IPS-18a (cell line): ENCODE results near the gene SHISA4.

Experiments used
- H3K27ac ChIP-seq: one replicate; pipeline ENCODE4 v1.5.1; 2013; ENCODE audit warnings: low read length
- H3K27me3 ChIP-seq: one replicate; pipeline ENCODE4 v1.6.1; 2013; ENCODE audit warnings: mild to moderate bottlenecking, low read length; ENCODE audit not compliant: control insufficient read depth, insufficient read depth
- H3K36me3 ChIP-seq: one replicate; pipeline ENCODE4 v1.6.1; 2013; ENCODE audit warnings: low read depth, low read length; ENCODE audit not compliant: control insufficient read depth
- H3K4me1 ChIP-seq: one replicate; pipeline ENCODE4 v1.6.1; 2013; ENCODE audit warnings: low read depth, low read length; ENCODE audit not compliant: control insufficient read depth
- H3K4me3 ChIP-seq: one replicate; pipeline ENCODE4 v1.5.1; 2013; ENCODE audit warnings: low read length
- H3K9ac ChIP-seq: one replicate; pipeline ENCODE4 v1.6.1; 2013; ENCODE audit warnings: mild to moderate bottlenecking, low read length, moderate library complexity
- H3K9me3 ChIP-seq: one replicate; pipeline ENCODE4 v1.6.1; 2013; ENCODE audit warnings: low read depth, low read length; ENCODE audit not compliant: control insufficient read depth

The SHISA4 gene

DNA sequence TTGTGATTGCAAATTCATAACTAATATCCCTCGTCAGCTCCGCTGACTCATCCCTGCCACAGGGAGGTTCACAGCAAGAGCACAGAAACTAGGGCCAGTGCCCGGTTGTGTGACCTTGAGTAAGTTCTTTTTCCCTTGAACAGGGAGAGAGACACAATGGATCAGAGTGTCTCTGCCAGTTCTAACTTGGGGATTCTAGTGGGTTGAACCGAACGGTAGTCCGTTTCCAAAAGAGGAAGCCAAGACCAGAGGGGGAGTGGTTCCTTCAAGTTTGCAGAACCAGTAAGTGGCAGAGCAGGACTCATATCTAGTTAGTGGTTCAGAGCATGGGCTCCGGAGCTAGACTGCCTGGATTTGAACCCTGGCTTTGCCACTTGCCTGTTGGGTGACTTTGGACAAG, 4.9 kb upstream of the SHISA4 start:
- Histone ChIP-seq H3K4me1 (peaks cover 14% of the 10 kb centered on the region), H3K27ac (no peak overlapping the region), H3K9me3 (no peaks in the 10 kb centered on the region), H3K4me3 (no peak overlapping the region), H3K36me3 (no peaks in the 10 kb centered on the region), H3K27me3 (peaks cover 15% of the 10 kb centered on the region), H3K9ac (no peak overlapping the region)

DNA sequence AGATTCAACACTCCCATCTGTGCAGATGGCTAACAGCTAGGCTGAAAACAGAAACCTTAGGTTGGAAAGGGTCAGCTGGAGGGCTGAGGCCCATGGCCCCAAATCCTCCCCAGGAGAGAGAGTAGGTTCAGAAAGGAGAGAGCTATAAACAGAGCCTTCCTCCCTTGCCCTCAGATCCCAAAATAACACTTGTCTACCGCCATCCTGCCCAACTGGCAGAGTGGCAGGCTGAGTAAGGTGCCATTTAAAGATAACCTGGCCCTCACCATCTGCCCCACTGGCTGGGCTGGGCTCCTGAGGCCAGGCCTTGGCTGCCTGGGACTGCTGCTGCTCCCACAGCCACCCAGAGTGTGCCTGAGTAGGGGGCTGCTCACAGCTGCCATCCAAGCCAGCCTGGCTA, 4.3 kb upstream of the SHISA4 start:
- H3K27ac ChIP-seq, result no peak overlapping the region
- no peaks in the 10 kb centered on the region for H3K9me3 ChIP-seq
- H3K9ac ChIP-seq, result no peak overlapping the region
- peaks cover 19% of the 10 kb centered on the region for H3K27me3 ChIP-seq
- H3K4me3 ChIP-seq, result no peak overlapping the region
- H3K36me3 ChIP-seq, result no peaks in the 10 kb centered on the region
- H3K4me1 ChIP-seq, result peaks cover 14% of the 10 kb centered on the region

DNA sequence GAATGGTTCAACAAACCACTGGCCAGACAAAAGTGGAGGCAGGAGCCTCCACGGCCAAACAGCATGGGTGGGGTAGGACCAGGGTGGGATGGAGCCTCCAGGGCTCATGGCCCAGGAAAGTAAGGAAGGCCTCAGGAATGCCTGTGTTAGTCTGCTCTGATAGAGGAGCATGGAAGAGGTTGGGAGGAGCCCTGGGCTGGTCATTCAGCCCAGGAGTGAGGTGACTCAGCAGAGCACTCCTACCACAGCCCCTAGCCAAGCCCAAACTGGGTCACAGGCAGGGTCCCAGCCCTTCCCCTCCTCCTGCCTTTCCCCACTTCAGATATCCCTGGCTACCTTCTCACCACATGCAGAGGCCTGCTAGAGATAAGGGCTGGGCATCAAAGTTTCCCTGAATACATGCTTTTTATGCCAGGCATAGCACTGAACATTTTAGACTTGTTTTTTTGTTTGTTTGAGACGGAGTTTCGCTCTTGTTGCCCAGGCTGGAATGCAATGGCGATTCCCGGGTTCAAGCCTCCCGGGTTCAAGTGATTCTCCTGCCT, 3.1 kb upstream of the SHISA4 start:
- H3K27me3 ChIP-seq, result peaks cover 26% of the 10 kb centered on the region
- no peak overlapping the region for H3K27ac ChIP-seq
- H3K4me3 ChIP-seq, result no peak overlapping the region
- no peaks in the 10 kb centered on the region for H3K36me3 ChIP-seq
- H3K9me3 ChIP-seq, result no peaks in the 10 kb centered on the region
- H3K4me1 ChIP-seq, result peaks cover 14% of the 10 kb centered on the region
- no peak overlapping the region for H3K9ac ChIP-seq

DNA sequence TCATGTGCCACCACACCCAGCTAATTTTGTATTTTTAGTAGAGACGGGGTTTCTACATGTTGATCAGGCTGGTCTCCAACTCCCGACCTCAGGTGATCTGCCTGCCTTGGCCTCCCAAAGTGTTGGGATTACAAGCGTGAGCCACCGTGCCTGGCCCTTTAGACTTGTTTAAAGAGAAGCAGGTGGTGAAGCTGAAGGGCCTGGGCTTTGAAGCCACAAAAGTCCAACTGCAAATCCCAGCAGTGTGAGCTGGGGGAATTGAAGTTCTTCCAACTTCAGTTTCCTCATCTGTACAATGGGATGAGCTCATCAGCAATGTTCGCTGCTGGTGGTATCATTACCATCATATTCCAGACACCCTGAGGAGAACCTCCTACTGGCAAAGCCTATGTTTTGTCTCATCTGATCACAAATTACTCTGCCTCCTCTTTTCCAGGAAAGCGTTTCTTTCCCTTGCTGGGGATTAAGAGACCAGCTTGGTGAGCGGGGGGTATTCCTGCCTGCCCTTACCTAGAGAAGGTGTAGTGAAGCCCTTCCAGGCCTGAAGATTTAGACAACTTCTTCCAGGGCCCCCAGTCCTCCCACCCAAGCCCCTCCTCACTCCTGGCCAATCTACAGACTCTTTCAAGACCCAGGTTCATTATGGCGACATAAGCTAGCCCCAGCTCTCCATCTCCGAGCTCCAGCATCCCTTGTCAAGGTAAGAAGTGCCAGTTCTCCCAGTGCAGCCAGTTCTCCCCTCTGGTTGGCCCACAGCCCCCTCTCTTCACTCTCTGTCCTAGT, 2.4 kb upstream of the SHISA4 start:
- Histone ChIP-seq H3K9me3 (no peaks in the 10 kb centered on the region), H3K4me1 (peaks cover 10% of the 10 kb centered on the region), H3K4me3 (no peak overlapping the region), H3K36me3 (no peaks in the 10 kb centered on the region), H3K27me3 (peaks cover 26% of the 10 kb centered on the region), H3K9ac (no peak overlapping the region), H3K27ac (no peak overlapping the region)

DNA sequence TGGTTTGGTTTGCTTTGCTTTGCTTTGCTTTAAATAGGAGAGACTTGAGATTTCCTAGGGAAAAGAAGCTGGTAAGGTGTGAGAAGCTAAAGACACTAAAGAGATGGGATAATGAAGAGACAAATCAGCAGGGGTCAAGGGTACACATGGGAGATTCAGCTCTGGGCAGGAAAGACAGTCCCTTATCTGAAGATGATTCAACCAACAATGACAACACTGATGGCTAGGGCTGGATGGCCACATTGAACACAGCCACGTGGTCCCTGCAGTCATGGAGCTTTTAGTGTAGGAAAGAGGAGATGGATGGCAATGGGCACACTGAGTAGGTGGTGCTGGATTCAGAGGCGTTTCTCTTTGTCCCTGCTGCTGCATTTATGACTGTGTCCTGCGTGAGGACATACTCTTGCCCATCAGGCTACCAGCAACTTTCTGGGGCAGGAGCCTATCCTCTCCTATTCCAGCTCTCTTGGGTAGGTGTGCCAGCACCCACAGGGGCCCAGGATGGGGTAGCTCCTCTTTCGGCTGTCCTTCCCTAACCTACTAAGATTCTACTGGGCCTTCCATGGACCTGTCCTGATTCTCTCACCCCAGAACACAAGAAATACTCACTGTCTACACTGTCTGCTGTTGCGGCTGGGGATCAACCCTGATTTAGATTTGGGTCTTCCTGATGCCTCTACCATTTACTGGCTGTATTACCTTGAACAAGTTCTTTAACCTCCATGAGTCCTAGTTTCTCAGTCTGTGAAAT, 1.4 kb upstream of the SHISA4 start:
- no peak overlapping the region for H3K9ac ChIP-seq
- no peak overlapping the region for H3K4me3 ChIP-seq
- H3K9me3 ChIP-seq, result no peaks in the 10 kb centered on the region
- H3K36me3 ChIP-seq, result no peaks in the 10 kb centered on the region
- H3K27ac ChIP-seq, result no peak overlapping the region
- H3K27me3 ChIP-seq, result peaks cover 26% of the 10 kb centered on the region
- peaks cover 4% of the 10 kb centered on the region for H3K4me1 ChIP-seq

DNA sequence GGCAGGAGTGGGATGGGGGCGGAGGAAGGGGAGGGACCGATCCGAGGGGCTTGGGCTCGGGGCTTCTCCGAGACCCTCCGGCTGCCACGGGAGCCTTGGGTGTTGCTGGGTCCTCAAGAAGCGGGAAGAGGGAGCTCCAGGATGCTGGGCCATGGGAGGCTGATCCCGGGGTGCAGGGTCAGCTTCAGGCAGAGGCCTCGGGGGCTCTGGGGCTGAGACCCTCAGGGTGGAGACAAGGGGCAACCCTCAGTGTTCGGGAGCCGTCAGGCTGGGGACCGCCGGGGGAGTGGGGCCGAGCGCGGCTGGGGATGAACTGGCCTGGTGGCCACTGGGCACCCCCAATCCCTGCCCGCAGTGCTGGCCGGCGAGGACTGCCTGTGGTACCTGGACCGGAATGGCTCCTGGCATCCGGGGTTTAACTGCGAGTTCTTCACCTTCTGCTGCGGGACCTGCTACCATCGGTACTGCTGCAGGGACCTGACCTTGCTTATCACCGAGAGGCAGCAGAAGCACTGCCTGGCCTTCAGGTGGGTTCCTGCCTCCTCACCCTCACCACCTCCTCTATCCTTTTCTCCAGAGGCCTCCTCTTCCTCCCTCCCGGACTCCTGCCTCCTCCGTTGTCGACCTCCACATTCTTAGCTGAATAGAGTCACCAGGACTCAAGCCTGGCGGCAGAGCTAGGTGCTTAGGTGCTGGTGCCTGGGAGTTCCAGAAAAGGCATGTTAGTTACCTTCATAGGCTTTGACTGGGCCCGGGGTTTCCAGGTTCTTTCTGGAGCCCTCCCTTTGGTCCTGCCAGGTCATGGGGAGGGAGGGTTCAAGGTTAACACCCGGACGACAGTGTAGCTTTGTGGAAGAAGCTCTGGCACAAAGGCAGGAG, 631 bp downstream of the SHISA4 start:
- no peak overlapping the region for H3K27ac ChIP-seq
- peaks cover 26% of the 10 kb centered on the region for H3K27me3 ChIP-seq
- no peaks in the 10 kb centered on the region for H3K9me3 ChIP-seq
- H3K9ac ChIP-seq, result peak overlapping the region; percentile 25
- H3K4me3 ChIP-seq, result peak overlapping the region; percentile 73
- H3K36me3 ChIP-seq, result no peaks in the 10 kb centered on the region
- peaks cover 11% of the 10 kb centered on the region for H3K4me1 ChIP-seq

DNA sequence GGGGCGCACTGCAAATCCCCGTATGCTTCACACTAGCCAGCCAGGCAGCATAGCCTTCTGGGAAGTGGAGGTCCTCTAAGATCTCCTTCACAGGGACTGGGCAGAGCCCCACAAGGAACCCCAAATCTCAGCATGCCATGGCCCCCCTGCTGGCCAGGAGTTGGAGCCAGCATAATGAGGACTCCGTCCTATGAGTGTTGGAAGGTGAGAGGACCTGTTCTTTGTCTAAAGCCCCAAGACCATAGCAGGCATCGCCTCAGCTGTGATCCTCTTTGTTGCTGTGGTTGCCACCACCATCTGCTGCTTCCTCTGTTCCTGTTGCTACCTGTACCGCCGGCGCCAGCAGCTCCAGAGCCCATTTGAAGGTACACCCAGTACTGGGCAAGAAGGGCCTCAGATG, 1.5 kb downstream of the SHISA4 start:
- H3K4me3 ChIP-seq, result no peak overlapping the region
- no peak overlapping the region for H3K9ac ChIP-seq
- no peaks in the 10 kb centered on the region for H3K9me3 ChIP-seq
- no peaks in the 10 kb centered on the region for H3K36me3 ChIP-seq
- H3K27me3 ChIP-seq, result peaks cover 26% of the 10 kb centered on the region
- no peak overlapping the region for H3K27ac ChIP-seq
- H3K4me1 ChIP-seq, result peaks cover 13% of the 10 kb centered on the region

DNA sequence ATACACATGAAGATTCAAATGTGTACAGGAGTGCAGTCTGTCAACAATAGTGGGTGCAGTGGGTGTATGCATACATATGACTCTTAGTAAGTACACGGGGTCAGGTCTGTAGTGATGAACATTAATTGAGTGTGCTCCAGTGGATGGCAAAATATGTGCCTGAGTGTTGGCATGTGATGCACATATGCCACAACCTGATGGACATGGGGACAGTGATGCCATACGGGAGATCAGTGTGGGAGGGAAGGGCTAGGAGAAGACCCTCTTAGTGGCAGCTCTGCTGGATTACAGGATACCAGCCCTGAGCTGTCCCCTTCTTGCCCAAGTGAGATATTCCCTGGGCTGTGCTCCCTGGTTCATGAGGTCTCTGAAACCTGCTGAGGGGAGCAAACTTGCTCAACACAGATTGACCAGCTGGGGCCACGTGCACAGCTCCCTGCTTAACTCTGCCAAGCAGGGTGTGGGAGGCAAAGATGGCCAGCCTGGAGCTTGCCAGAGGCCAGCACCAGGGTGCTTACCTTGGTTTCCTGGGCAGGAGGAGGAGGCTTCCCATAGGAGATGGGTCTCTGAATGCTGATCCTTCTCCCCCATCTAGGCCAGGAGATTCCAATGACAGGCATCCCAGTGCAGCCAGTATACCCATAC, 2.2 kb downstream of the SHISA4 start:
- no peak overlapping the region for H3K9ac ChIP-seq
- no peak overlapping the region for H3K4me3 ChIP-seq
- H3K9me3 ChIP-seq, result no peaks in the 10 kb centered on the region
- peaks cover 13% of the 10 kb centered on the region for H3K4me1 ChIP-seq
- H3K36me3 ChIP-seq, result no peaks in the 10 kb centered on the region
- no peak overlapping the region for H3K27ac ChIP-seq
- H3K27me3 ChIP-seq, result peaks cover 26% of the 10 kb centered on the region

DNA sequence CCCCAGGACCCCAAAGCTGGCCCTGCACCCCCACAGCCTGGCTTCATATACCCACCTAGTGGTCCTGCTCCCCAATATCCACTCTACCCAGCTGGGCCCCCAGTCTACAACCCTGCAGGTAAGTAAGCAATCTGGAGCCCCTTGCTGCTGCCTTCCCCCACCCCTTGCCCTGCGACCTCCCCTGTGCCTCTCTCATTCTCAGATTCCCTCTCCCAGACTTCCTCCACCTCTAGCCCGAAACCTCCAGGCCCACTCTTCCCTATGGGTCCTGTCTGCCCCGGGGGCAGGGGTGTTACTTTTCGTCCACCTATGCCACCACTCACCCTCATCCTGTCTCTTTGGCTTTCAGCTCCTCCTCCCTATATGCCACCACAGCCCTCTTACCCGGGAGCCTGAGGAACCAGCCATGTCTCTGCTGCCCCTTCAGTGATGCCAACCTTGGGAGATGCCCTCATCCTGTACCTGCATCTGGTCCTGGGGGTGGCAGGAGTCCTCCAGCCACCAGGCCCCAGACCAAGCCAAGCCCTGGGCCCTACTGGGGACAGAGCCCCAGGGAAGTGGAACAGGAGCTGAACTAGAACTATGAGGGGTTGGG, 2.9 kb downstream of the SHISA4 start:
- Histone ChIP-seq H3K9ac (no peak overlapping the region), H3K36me3 (no peaks in the 10 kb centered on the region), H3K4me1 (peaks cover 13% of the 10 kb centered on the region), H3K4me3 (no peak overlapping the region), H3K27ac (no peak overlapping the region), H3K27me3 (peaks cover 26% of the 10 kb centered on the region), H3K9me3 (no peaks in the 10 kb centered on the region)

DNA sequence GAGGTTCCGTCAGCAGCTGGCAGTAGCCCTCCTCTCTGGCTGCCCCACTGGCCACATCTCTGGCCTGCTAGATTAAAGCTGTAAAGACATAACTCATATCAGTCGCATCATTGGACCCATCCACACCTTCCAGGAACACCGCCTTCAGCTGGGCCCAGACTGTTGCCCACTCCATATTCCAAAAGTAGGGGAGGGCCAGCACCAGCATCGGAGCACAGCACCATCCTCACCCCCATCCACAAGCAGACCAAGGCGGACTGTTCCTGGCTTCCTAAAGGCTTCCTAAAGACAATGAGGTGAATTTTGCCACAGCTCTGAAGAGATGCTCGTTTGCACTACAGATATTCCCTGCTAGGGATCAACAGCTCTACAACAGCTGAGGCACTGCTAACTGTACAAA, 3.5 kb downstream of the SHISA4 start:
- H3K4me1 ChIP-seq, result peaks cover 13% of the 10 kb centered on the region
- H3K27ac ChIP-seq, result no peak overlapping the region
- no peak overlapping the region for H3K9ac ChIP-seq
- H3K9me3 ChIP-seq, result no peaks in the 10 kb centered on the region
- H3K4me3 ChIP-seq, result no peak overlapping the region
- peaks cover 26% of the 10 kb centered on the region for H3K27me3 ChIP-seq
- H3K36me3 ChIP-seq, result no peaks in the 10 kb centered on the region
